H1 (cell line): ENCODE measurements around the gene KANSL1.

ENCODE experiments used
- CHD1 ChIP-seq: IDR thresholded peaks from 2 replicates; pipeline ENCODE4 v1.6.1; 2012; ENCODE audit warnings: low read depth, low read length, improper control_type of control experiment
- CHD2 ChIP-seq: IDR thresholded peaks from 2 replicates; pipeline ENCODE4 v1.6.1; 2012; ENCODE audit warnings: low read length, improper control_type of control experiment
- EZH2 ChIP-seq: fragments of 200-600 bp; sonication (generic); IDR thresholded peaks from 2 replicates; pipeline ENCODE4 v1.7.1; 2012; ENCODE audit warnings: low read depth, mild to moderate bottlenecking, moderate library complexity, low read length, inconsistent platforms; ENCODE audit not compliant: severe bottlenecking
- GABPA ChIP-seq: IDR thresholded peaks from 2 replicates; pipeline ENCODE4 v1.6.1; 2011; ENCODE audit warnings: mild to moderate bottlenecking, low read length, moderate library complexity, borderline replicate concordance; ENCODE audit not compliant: insufficient read depth
- POLR2A ChIP-seq, 2 experiments: IDR thresholded peaks; 1 replicate in 1 of 2; 2 replicates in 1 of 2; pipeline ENCODE4 v1.6.1; 2011; ENCODE audit warnings: low read depth in 2 of 2, low read length in 2 of 2, mild to moderate bottlenecking in 2 of 2; ENCODE audit errors: control extremely low read depth in 1 of 2
- POLR2AphosphoS5 ChIP-seq: IDR thresholded peaks from 2 replicates; pipeline ENCODE4 v1.6.1; 2011; ENCODE audit warnings: low read depth, low read length
- RAD21 ChIP-seq, 2 experiments: IDR thresholded peaks in 1 of 2; conservative IDR thresholded peaks in 1 of 2; 2 replicates each; pipeline ENCODE4 v1.6.1; 2011; ENCODE audit warnings: low read depth in 2 of 2, low read length in 2 of 2, improper control_type of control experiment in 1 of 2, inconsistent platforms in 1 of 2, mild to moderate bottlenecking in 1 of 2, moderate library complexity in 1 of 2
- RBBP5 ChIP-seq: IDR thresholded peaks from 2 replicates; pipeline ENCODE4 v1.7.1; 2012; ENCODE audit warnings: low read depth, mild to moderate bottlenecking, inconsistent platforms, low read length, moderate library complexity, borderline replicate concordance
- RFX5 ChIP-seq: IDR thresholded peaks from 2 replicates; pipeline ENCODE4 v1.6.1; 2011; ENCODE audit warnings: low read depth, low read length, improper control_type of control experiment, borderline replicate concordance
- ZNF274 ChIP-seq: IDR thresholded peaks from 2 replicates; pipeline ENCODE4 v1.7.0; 2012; ENCODE audit warnings: low read length, borderline replicate concordance; ENCODE audit errors: extremely low read depth
- TF ChIP-seq, protein P1 (sequence below), 3 experiments: IDR thresholded peaks; 1 replicate in 2 of 3; 2 replicates in 1 of 3; pipeline versions ENCODE4 v1.5.1 to v1.6.1; 2011; ENCODE audit warnings: low read length in 3 of 3, mild to moderate bottlenecking in 3 of 3, inconsistent platforms in 2 of 3, low read depth in 1 of 3, moderate library complexity in 1 of 3; ENCODE audit not compliant: insufficient read depth in 1 of 3; ENCODE audit errors: control extremely low read depth in 1 of 3
- TF ChIP-seq, protein P2 (sequence below): IDR thresholded peaks from 2 replicates; pipeline ENCODE4 v1.6.1; 2012; ENCODE audit warnings: inconsistent platforms

DNA sequence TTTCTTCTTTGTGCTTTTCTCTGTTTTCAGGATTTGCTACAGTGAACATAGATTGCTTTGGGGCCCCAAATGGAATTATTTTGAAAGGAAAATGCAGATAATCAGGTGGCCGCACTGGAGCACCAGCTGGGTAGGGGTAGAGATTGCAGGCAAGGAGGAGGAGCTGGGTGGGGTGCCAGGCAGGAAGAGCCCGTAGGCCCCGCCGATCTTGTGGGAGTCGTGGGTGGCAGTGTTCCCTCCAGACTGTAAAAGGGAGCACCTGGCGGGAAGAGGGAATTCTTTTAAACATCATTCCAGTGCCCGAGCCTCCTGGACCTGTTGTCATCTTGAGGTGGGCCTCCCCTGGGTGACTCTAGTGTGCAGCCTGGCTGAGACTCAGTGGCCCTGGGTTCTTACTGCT is 192.9 kb downstream of the KANSL1 start:
- TF ChIP-seq POLR2A (IDR thresholded peaks at IDR 0.05; ENCODE audit: control extremely low read depth in 1 of 2, low read depth in 2 of 2, low read length in 2 of 2) (no peak), ZNF274 (no peak), GABPA (no peak), CHD1 (no peak), RAD21 (IDR thresholded peaks at IDR 0.05 in 1 of 2, conservative IDR thresholded peaks at IDR 0.05 in 1 of 2; ENCODE audit: low read depth in 2 of 2, low read length in 2 of 2) (no peak), EZH2 (no peak), CHD2 (no peak), POLR2AphosphoS5 (no peak), RFX5 (no peak), RBBP5 (no peak)
- TF ChIP-seq, protein P1, sequence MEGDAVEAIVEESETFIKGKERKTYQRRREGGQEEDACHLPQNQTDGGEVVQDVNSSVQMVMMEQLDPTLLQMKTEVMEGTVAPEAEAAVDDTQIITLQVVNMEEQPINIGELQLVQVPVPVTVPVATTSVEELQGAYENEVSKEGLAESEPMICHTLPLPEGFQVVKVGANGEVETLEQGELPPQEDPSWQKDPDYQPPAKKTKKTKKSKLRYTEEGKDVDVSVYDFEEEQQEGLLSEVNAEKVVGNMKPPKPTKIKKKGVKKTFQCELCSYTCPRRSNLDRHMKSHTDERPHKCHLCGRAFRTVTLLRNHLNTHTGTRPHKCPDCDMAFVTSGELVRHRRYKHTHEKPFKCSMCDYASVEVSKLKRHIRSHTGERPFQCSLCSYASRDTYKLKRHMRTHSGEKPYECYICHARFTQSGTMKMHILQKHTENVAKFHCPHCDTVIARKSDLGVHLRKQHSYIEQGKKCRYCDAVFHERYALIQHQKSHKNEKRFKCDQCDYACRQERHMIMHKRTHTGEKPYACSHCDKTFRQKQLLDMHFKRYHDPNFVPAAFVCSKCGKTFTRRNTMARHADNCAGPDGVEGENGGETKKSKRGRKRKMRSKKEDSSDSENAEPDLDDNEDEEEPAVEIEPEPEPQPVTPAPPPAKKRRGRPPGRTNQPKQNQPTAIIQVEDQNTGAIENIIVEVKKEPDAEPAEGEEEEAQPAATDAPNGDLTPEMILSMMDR (IDR thresholded peaks at IDR 0.05; ENCODE audit: control extremely low read depth in 1 of 3, insufficient read depth in 1 of 3, low read depth in 1 of 3, low read length in 3 of 3) = no peak
- TF ChIP-seq, protein P2, sequence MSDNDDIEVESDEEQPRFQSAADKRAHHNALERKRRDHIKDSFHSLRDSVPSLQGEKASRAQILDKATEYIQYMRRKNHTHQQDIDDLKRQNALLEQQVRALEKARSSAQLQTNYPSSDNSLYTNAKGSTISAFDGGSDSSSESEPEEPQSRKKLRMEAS = no peak
